K562 (cell line): ENCODE results near the gene STIM1. TPM values are rescaled to one million over a fixed set of nuclear protein-coding genes. Genes with fewer than 3 reads are reported as not detected.

Experiments
- AFF1 ChIP-seq, 2 experiments: fragments of 450-650 bp; IDR thresholded peaks; 2 replicates each; pipeline ENCODE4 v1.6.1; 2018; ENCODE audit warnings: mild to moderate bottlenecking in 2 of 2, low read depth in 1 of 2; ENCODE audit not compliant: partially characterized antibody in 2 of 2
- HCFC1 ChIP-seq: IDR thresholded peaks from 2 replicates; pipeline ENCODE4 v1.6.1; 2012; ENCODE audit warnings: low read depth, low read length, improper control_type of control experiment
- HDAC2 ChIP-seq: fragments of 450-650 bp; IDR thresholded peaks from 2 replicates; pipeline ENCODE4 v1.6.1; 2016; ENCODE audit warnings: mild to moderate bottlenecking
- MAFG ChIP-seq: fragments of 450-650 bp; conservative IDR thresholded peaks from 2 replicates; pipeline ENCODE4 v1.6.1; 2016; ENCODE audit warnings: missing genetic modification characterization, missing compliant biosample characterization
- NR0B1 ChIP-seq: fragments of 450-650 bp; IDR thresholded peaks from one replicate; pipeline ENCODE4 v1.6.1; 2018; ENCODE audit warnings: mild to moderate bottlenecking, moderate library complexity; ENCODE audit not compliant: partially characterized antibody
- PBX2 ChIP-seq, 2 experiments: IDR thresholded peaks in 1 of 2; conservative IDR thresholded peaks in 1 of 2; 2 replicates each; pipeline ENCODE4 v1.6.1; 2016; ENCODE audit warnings: low read depth in 2 of 2, mild to moderate bottlenecking in 1 of 2, missing compliant biosample characterization in 1 of 2, missing genetic modification characterization in 1 of 2, moderate library complexity in 1 of 2
- SP2 ChIP-seq: IDR thresholded peaks from 2 replicates; pipeline ENCODE4 v1.6.1; 2011; ENCODE audit warnings: mild to moderate bottlenecking, low read depth, low read length, moderate library complexity; ENCODE audit not compliant: poor library complexity, severe bottlenecking; ENCODE audit errors: extremely low read depth
- STAG1 ChIP-seq: sonication (generic); formaldehyde crosslinking; IDR thresholded peaks from 2 replicates; pipeline ENCODE4 v1.5.0; 2020; ENCODE audit warnings: missing genetic modification reagents, borderline replicate concordance
- TBP ChIP-seq: optimal IDR thresholded peaks from 2 replicates; pipeline ENCODE3; 2011; ENCODE audit warnings: low read depth, low read length, improper control_type of control experiment
- ZFP91 ChIP-seq: sonication (generic); formaldehyde crosslinking; IDR thresholded peaks from 2 replicates; pipeline ENCODE4 v1.8.0; 2022; ENCODE audit warnings: mild to moderate bottlenecking, missing genetic modification reagents
- ZMIZ1 ChIP-seq, 2 experiments: fragments of 150-350 bp in 1 of 2; IDR thresholded peaks; 2 replicates each; pipeline ENCODE4 v1.6.1; 2012 to 2016; ENCODE audit warnings: low read depth in 2 of 2, low read length in 2 of 2, mild to moderate bottlenecking in 1 of 2, moderate library complexity in 1 of 2
- polyA plus RNA-seq, 8 experiments: library from polyadenylated mRNA; depleted of rRNA in 4 of 8; stranded (reverse) in 5 of 8; unstranded in 3 of 8; fragments of >200 nt; fragmentation: Nextera tagmentation in 2 of 8; fragmentation: Illumina TruSeq in 1 of 8; extraction: Ambion mirVana in 2 of 8; extraction: Trizol in 1 of 8; gene quantifications; 2 replicates each; pipeline versions ENCODE4 v1.2.1 to v1.2.3, GENCODE V29; 2011 to 2014; ENCODE audit warnings: inconsistent platforms in 1 of 8, missing spikeins in 1 of 8
- total RNA-seq, 7 experiments: library from RNA; depleted of rRNA in 6 of 7; stranded (reverse); fragments of >200 nt in 6 of 7; fragmentation: Illumina TruSeq in 2 of 7; extraction: Trizol in 2 of 7; gene quantifications; 2 replicates each; pipeline versions ENCODE4 v1.2.1 to v1.2.3, GENCODE V29; 2011 to 2021; ENCODE audit warnings: low replicate concordance in 1 of 7

Gene STIM1
- total and polyA plus RNA-seq, 9 of the 15 experiments (the other 6 are each of a cell fraction or from before 2014, with no cell fraction given): 7.7 to 50.5 (median 22.5) TPM

- TF ChIP-seq ZFP91 (CRISPR knock-in tag) (no peak), NR0B1 (no peak), ZMIZ1 (IDR thresholded peaks at IDR 0.05; ENCODE audit: low read depth in 2 of 2, low read length in 2 of 2) (no peak), MAFG (tag) (no peak), SP2 (no peak), STAG1 (CRISPR knock-in tag) (peak; percentile 48; the same call in 1 of the 2 replicates), PBX2 (CRISPR knock-in tag; IDR thresholded peaks at IDR 0.05; ENCODE audit: low read depth) (no peak), PBX2 (tag; conservative IDR thresholded peaks at IDR 0.05; ENCODE audit: low read depth) (no peak), TBP (no peak), HCFC1 (no peak; the same call in 1 of the 2 replicates), HDAC2 (0 out of 2 replicates have a peak, but pooled peaks have one; percentile 37), AFF1 (IDR thresholded peaks at IDR 0.05; ENCODE audit: low read depth in 1 of 2, partially characterized antibody in 2 of 2) (peak in 1 of 2 experiments; percentile 48)
Observed at GRCh38 chr11:3824714-3825472, 30.6 kb upstream of the STIM1 start (continued).
